BE2C (cell line): ENCODE data around the gene RMND1.

Experiments
- DNase-seq: peaks from one replicate; pipeline ENCODE4 v3.0.0-alpha.2; 2020
- H3K27me3 ChIP-seq: fragments of 250-450 bp; sonication (Bioruptor Pico); 2 replicates; pipeline ENCODE4 v1.5.1; 2020; ENCODE audit warnings: mild to moderate bottlenecking
- H3K36me3 ChIP-seq: fragments of 250-450 bp; sonication (Bioruptor Pico); 2 replicates; pipeline ENCODE4 v1.5.1; 2020; ENCODE audit warnings: mild to moderate bottlenecking
- H3K4me1 ChIP-seq: fragments of 250-450 bp; sonication (Bioruptor Pico); 2 replicates; pipeline ENCODE4 v1.5.1; 2020
- H3K4me3 ChIP-seq: 2 replicates; pipeline ENCODE4 v1.5.1; 2011; ENCODE audit warnings: low read depth, low read length
- H3K9me3 ChIP-seq: fragments of 250-450 bp; sonication (Bioruptor Pico); 2 replicates; pipeline ENCODE4 v1.5.1; 2020
- TF ChIP-seq, protein P1 (sequence below): IDR thresholded peaks from 2 replicates; pipeline ENCODE4 v1.5.1; 2012; ENCODE audit warnings: mild to moderate bottlenecking, low read depth, low read length

The RMND1 gene

DNA sequence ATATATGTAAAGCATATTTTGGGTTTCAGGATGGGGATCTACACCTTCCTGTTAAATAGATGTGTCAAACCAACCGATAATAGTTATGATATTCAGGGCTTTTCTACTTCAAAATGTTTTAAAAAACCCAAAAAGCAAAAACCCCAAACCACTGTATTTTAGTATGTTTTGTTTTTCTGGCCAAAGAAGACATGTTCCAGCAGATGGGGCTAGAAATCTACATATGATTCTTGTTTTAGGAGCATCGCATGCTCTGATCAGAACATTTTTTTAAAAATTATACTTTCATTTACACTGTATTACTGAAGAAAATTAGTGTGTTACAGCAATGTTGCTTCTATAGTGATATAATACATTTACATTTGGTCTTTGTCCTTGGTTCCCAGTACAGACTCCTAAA, 11.0 kb downstream of the RMND1 start:
- TF ChIP-seq, protein P1, sequence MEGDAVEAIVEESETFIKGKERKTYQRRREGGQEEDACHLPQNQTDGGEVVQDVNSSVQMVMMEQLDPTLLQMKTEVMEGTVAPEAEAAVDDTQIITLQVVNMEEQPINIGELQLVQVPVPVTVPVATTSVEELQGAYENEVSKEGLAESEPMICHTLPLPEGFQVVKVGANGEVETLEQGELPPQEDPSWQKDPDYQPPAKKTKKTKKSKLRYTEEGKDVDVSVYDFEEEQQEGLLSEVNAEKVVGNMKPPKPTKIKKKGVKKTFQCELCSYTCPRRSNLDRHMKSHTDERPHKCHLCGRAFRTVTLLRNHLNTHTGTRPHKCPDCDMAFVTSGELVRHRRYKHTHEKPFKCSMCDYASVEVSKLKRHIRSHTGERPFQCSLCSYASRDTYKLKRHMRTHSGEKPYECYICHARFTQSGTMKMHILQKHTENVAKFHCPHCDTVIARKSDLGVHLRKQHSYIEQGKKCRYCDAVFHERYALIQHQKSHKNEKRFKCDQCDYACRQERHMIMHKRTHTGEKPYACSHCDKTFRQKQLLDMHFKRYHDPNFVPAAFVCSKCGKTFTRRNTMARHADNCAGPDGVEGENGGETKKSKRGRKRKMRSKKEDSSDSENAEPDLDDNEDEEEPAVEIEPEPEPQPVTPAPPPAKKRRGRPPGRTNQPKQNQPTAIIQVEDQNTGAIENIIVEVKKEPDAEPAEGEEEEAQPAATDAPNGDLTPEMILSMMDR = peak; percentile 30; the same call in 1 of the 2 replicates
- Histone ChIP-seq H3K27me3 (no peaks in the 10 kb centered on the region), H3K36me3 (peaks cover 28% of the 10 kb centered on the region), H3K4me1 (no peaks in the 10 kb centered on the region), H3K9me3 (no peaks in the 10 kb centered on the region), H3K4me3 (no peak overlapping the region)
- no peak for DNase-seq

DNA sequence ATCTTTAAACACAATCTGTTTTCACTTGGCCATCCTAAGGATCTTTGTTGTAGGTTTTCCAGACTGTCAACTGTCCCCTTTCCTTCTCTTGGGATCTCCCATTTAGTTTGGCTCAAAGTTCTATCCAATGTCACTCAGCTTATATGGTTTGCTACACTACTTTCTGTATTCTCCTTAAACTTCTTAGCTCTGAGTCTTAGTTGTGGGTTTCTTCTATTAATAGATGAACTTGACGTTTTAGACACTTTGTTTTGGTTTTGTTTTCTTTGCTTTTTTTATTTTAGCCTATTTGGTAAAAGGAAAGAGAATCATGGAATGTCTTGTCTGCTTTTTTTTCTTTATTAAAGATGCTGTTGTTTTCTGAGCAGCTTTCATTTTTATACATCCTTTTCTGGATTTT, 11.4 kb downstream of the RMND1 start:
- Histone ChIP-seq H3K27me3 (no peaks in the 10 kb centered on the region), H3K36me3 (peaks cover 28% of the 10 kb centered on the region), H3K4me3 (no peak overlapping the region), H3K9me3 (no peaks in the 10 kb centered on the region), H3K4me1 (no peaks in the 10 kb centered on the region)
- TF ChIP-seq, protein P1 = no peak
- no peak for DNase-seq

DNA sequence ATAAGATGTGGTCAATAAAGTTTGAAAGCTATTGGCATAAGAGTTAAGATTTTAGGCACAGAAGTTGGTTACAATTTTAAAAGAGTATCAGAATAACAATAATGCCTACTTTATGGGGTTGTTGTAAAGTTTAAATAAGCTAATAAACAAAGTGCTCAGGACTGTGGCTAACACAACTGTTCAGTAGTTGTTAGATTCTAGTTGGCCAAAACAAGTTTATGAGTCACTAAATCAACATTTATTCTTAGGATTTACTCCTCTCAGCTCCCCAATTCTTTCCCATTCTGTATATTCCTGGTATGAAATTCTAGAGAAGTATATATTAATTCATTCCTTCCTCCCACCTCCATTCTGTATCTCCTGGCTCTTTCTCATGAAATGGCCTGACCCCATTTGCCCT, 14.5 kb downstream of the RMND1 start:
- Histone ChIP-seq H3K9me3 (no peaks in the 10 kb centered on the region), H3K36me3 (peaks cover 15% of the 10 kb centered on the region), H3K4me1 (no peaks in the 10 kb centered on the region), H3K27me3 (no peaks in the 10 kb centered on the region), H3K4me3 (no peak overlapping the region)
- no peak for DNase-seq
- TF ChIP-seq, protein P1 = no peak

DNA sequence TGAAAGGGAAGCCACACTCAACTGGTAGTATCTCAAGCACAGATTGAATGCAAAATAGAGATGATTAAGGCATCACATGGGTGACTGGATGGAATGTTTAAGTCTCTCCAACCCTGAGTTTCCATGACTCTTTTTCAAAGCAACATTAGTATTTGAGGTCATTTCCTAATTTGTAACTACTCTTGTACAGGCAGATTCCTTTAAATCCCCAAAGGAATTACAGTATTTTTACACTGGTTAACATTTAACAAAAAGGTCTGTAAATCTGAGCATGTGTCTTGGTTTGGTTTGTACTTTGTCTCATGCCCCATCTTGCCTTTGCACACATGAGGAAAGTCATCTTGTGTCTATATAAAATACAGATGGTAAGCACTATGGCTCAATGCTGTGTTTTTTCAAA, 15.1 kb downstream of the RMND1 start:
- TF ChIP-seq, protein P1 = no peak
- no peaks in the 10 kb centered on the region for H3K4me1 ChIP-seq
- H3K4me3 ChIP-seq = no peak overlapping the region
- no peak for DNase-seq
- no peaks in the 10 kb centered on the region for H3K27me3 ChIP-seq
- H3K36me3 ChIP-seq = peaks cover 17% of the 10 kb centered on the region
- no peaks in the 10 kb centered on the region for H3K9me3 ChIP-seq

DNA sequence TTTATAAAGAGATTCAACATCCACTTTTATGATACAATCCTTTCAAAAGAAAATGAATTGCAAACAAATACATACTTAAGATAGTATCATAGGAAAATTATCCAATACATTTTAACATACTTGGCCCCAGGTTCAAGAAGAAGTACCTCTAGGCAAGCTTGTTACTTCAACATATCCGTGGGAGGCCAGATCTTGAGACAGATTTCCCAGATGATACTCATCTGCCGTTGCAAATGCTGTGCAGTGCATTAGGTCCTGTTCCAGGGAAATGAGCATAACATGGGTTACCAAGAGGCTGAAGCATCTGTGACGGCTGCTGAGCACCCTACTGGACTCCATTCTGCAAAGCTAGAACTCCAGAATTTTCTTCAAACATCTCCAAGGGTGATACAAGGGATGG, 15.6 kb downstream of the RMND1 start:
- Histone ChIP-seq H3K27me3 (no peaks in the 10 kb centered on the region), H3K36me3 (peaks cover 14% of the 10 kb centered on the region), H3K4me1 (no peaks in the 10 kb centered on the region), H3K4me3 (no peak overlapping the region), H3K9me3 (no peaks in the 10 kb centered on the region)
- TF ChIP-seq, protein P1 = no peak
- no peak for DNase-seq

DNA sequence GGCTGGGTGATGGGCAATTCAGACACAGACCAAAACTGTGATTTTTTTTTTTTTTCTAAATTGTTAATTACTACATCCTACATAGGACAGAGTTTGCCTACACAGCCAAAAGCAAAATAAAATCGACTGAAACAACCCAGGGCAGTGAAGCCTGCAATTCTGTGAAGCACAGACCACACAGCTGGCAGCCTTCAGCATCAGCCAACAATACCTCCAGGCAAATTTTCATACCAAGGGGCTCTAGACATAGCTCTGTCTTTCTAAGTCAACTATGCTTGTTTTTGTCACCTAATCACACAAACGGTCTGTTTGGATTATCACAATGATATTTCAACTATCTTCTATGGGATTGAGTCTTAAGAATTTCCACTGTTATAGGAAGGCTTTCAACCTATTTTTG, 17.6 kb downstream of the RMND1 start:
- Histone ChIP-seq H3K27me3 (no peaks in the 10 kb centered on the region), H3K36me3 (peaks cover 22% of the 10 kb centered on the region), H3K4me1 (no peaks in the 10 kb centered on the region), H3K9me3 (no peaks in the 10 kb centered on the region), H3K4me3 (no peak overlapping the region)
- no peak for DNase-seq
- TF ChIP-seq, protein P1 = no peak
